GM23248 (cell line): ENCODE measurements around the gene SEMA5A.

Source experiments
- EZH2 ChIP-seq: fragments of 200-600 bp; sonication (generic); IDR thresholded peaks from 2 replicates; pipeline ENCODE4 v1.6.1; 2018; ENCODE audit warnings: antibody characterized with exemption, mild to moderate bottlenecking; ENCODE audit not compliant: insufficient read depth, poor library complexity, severe bottlenecking
- EZH2phosphoT487 ChIP-seq: fragments of 200-600 bp; sonication (generic); IDR thresholded peaks from 2 replicates; pipeline ENCODE4 v1.6.1; 2018; ENCODE audit warnings: antibody characterized with exemption, moderate library complexity, mild to moderate bottlenecking, low read depth; ENCODE audit not compliant: insufficient read depth

GRCh38 chr5:9335754-9336495 lies 209.9 kb downstream of the SEMA5A start:
- TF ChIP-seq EZH2phosphoT487 (no peak), EZH2 (no peak)
